ENCODE results near the gene TRNP1.
"Not testable (repeated sequence)": the region's sequence is repeated elsewhere in the genome, so short reads cannot be mapped to it uniquely, and the experiment has no call there.

The TRNP1 gene

DNA sequence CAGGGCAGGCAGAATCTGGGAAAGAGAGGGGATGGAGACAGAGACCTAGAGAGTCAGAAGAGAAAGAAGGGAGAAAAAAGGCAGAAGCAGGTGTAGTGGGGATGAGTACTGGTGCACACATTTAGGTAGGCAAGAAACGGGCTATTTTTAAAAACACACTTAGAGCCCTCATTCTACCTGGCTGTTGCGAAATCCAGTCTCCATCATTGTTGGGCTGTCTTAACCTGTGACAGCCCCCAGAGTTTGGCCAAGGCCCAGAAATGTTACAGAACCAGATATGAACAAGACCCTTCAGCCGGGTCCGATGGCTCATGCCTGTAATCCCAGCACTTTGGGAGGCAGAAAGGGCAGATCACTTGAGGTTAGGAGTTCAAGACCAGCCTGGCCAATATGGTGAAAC is 20.7 kb upstream of the TRNP1 start:
- DNase-seq (ENCODE audit: low read depth, low spot score) = no peak

DNA sequence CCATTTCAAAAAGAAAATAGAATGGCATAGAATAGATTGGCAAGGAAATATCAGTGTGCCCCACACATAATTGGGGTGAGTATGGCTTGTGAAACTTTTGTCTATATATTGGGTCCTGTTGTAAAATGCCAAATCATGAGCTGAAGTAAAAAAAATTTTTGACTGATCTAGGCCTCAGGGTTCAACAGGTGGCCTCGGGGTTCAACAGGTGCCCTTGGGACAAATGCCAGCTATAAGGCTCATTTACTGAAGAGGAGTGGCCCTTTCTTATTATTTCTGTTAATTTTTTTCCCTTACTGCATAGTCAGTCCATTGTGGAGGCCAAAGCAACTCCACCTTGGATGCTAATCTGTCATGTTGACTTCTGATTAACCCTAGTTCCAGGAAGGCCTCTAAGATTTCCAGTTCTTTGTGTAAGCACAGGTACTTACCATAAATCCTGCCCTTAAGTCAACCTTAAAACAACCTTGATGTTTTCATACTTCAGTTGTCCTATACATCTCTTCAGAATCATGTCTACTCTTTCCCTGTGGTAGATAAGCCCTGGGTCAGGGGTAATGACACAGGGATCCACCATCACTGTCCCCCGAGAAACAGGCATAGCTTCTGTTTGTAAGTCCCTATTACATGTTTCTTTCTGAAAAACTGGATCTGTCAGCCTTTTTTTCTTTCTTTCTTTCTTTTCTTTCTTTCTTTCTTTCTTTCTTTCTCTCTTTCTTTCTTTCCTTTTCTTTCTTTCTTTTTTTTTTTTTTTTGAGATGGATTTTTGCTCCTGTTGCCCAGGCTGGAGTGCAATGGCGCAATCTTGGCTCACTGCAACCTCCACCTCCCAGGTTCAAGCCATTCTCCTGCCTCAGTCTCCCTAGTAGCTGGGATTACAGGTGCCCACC is 16.6 kb upstream of the TRNP1 start:
- no peak for DNase-seq (ENCODE audit: low read depth, low spot score)

DNA sequence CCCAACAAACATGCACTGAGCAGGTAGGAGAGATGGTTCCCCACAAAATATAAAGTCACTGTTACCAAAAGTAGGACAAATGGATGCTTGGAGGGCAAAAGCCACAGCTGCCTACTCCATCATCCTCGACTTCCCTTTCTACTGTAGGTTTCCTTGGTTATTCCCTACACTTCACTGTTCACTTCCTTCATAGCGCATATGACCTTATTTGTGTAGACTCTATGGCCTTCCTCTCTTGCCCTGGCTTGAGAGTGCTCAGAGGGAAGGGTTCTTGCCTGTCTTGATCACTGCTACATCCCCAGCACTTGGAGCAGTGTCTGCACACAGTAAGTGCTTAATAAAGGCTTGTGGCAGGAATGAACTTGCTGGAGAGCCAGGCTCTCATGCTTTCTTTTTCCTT is 14.6 kb upstream of the TRNP1 start:
- DNase-seq (ENCODE audit: low read depth, low spot score) = no peak

DNA sequence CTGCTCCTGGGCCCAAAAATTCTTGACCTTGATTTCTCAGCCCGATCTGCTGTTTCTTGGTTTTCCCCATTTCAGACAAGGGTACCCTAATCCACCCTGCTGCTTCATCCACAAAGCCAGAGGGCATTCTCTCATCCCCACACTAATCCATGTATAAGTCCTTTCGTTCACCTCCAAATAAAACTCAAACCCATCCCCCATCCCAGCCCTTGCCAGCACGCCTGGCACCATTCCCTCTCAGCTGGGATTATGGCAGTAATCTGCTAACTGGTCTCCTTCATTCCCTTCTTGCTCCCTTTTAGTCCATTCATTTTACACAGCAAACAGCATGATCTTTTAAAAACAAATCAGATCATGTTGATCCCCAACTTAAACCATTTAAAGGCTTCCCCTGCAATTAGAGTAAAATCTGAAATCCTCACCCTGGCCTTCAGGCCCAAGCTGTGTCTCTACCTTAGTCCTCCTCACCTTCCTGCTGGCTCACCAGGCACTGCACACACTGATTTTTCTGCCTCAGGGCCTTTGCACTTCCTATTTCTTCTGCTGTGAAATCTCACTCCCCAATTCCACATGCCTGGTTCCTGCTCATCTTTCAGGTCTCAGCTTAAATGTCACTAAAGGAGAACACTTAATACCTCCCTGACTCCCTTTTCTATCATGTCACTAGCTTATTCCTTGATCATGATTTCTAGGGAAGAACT is 12.2 kb upstream of the TRNP1 start:
- DNase-seq (ENCODE audit: low read depth, low spot score) = no peak

DNA sequence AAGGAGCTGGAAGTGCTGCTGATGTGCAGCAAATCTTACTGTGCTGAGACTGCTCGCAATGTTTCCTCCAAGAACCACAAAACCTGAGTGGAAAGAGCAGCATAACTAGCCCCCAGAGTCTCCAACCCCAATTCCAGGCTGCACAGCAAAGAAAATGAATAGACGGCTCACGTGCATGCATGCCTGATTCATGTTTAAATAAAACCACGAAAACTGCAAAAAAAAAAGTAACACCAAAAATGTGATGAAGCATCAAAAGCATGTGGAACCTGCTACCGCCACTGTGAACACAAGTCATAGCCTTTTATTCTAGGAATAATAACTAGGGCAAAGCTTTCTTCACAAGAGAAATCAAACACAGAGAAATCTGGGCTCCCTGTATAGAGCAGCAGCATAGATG is 9.6 kb upstream of the TRNP1 start:
- DNase-seq (ENCODE audit: low read depth, low spot score) = no peak

DNA sequence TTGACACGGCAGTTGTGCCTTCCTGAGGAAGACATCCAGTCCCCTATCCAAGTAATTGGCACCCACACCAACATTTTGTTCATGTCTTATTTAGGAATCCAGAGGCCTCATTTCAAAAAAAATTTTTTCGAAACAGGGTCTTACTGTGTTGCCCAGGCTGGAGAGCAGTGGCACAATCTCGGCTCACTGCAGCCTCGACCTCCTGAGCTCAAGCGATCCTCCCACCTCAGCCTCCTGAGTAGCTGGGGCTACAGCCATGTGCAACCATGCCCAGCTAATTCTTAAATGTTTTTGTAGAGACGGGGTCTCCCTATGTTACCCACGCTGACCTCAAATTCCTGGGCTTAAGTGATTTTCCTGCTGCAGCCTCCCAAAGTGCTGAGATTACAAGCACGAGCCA is 9.2 kb upstream of the TRNP1 start:
- no peak for DNase-seq (ENCODE audit: low read depth, low spot score)

DNA sequence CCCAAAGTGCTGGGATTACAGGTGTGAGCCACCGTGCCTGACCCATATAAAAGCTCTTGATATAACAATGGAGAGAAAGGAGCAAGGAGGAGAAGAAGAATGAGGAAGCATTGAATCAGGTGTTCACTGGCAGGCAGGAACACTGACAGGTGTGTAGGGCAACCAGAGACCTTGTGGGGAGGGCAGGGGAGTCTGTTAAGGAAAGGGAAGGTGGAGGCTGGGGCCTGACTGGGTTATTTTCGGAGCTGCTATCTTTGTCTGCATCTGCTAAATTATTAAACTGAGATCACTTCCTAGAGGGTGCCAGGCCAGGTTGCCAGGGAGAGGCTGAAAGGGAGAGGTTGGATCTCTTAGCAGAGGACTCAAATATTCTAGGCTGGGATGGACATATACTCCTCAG is 6.8 kb upstream of the TRNP1 start:
- no peak for DNase-seq (ENCODE audit: low read depth, low spot score)

DNA sequence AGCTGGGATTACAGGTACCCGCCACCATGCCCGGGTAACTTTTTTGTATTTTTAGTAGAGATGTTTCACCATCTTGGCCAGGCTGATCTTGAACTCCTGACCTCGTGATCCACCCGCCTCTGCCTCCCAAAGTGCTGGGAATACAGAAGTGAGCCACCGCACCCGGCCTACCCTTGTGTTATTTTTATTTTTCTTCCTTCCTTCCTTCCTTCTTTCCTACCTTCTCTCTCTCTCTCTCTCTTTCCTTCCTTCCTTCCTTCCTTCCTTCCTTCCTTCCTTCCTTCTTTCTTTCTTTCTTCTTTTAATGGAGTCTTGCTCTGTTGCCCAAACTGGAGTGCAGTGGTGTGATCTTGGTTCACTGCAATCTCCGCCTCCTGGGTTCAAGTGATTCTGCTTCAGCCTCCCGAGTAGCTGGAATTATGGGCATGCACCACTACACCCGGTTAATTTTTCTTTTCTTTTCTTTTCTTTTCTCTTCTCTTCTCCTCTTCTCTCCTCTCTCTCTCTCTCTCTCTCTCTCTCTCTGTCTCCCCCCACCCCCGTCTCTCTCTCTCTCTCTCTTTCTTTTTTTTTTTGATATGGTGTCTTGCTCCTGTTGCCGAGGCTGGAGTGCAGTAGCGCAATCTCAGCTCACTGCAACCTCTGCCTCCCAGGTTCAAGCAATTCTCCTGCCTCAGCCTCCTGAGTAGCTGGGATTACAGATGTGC is 3.9 kb upstream of the TRNP1 start:
- not testable (repeated sequence) for DNase-seq (ENCODE audit: low read depth, low spot score)

DNA sequence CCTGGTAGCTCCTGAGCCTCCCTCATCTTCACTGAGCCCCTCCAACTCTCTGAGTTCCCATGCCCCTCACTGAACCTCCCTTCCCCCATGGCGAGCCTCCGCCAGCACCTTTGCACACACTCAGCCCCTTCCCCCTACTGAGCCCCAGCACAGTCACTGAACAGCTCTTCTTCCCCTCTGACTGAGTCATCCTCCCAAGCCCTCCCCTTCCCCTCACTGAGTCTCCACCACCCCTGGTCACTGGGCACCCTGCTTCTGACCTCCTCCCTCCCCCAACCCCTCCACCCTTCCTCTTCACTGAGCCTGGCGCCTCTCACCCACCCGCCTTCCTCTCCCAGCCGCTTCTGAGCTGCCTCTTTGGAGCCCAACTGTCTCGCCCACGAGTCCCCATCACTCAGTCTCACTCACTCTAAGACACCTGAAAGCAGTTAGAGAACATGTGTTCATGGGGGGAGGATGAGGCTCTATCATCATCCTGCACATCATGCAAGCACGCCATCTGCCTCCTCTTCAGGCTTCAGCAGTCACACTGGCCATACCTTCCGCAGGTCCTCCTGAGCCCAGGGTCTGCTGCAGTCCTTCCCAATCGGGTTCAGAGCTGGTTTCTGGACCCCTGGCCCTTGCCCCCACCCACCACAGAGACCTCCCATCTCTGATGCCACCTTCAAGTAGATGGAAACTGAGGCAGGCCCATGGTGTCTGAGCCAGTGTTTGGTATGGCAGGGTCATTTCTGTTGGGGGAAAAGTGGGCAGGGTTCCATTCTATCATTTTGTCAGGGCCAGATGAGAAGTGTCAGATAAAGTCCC is 2.0 kb upstream of the TRNP1 start:
- no peak for DNase-seq (ENCODE audit: low read depth, low spot score)

DNA sequence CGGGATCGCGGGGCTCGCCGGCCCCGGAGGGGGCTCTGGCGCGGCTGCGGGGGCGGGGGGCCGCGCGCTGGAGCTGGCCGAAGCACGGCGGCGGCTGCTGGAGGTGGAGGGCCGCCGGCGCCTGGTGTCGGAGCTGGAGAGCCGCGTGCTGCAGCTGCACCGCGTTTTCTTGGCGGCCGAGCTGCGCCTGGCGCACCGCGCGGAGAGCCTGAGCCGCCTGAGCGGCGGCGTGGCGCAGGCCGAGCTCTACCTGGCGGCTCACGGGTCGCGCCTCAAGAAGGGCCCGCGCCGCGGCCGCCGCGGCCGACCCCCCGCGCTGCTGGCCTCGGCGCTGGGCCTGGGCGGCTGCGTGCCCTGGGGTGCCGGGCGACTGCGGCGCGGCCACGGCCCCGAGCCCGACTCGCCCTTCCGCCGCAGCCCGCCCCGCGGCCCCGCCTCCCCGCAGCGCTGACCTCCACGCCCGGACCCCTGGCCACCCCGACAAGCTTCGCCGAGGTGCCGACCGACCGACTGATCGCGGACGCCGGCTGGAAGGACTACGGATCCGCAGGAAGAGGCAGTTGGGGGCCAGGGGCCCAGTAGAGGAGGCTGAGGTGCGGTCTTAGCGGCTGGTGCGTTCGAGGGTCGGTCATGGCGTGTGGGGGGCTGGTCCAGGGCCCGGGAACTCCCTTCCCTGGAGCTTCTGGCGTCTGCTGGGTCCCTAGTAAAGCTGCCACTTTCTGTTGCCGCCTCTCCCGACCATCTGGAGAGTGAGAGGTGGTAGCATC is 711 bp downstream of the TRNP1 start:
- DNase-seq (ENCODE audit: low read depth, low spot score) = no peak

DNA sequence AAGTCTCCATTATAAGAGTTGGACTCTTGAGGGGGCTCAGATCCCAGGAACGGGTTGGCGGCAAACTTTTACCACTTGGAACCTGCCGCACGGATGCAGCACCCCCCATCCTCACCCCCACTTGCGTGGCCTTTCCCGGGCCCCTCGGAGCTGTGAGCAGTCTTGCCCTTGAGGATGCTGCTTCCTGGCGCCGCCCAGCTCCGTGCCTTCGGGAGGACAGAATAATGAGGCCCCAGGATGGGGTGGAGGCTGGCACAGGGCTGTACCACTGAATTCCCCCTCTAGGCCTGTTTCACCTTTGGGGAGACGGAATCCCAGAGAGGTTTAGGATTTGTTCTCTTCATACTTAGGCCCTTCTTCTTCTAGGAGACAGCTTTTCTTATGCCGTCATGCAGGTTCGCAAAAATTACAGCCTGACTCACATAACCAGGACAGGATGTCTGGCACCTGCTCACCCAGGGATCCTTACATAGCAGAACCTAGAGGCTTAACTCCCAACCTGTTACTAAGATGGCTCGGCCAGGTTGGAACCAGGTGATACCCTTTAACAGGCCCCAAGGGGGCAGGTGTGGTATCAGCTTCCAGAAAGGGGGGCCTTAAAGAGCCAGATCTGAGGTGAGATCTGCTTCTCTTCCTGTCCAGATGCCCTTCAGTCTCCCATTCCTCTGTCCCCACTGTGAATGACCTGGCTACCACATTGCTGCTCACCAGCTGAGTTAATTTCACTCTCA is 1.5 kb downstream of the TRNP1 start:
- DNase-seq (ENCODE audit: low read depth, low spot score) = no peak

DNA sequence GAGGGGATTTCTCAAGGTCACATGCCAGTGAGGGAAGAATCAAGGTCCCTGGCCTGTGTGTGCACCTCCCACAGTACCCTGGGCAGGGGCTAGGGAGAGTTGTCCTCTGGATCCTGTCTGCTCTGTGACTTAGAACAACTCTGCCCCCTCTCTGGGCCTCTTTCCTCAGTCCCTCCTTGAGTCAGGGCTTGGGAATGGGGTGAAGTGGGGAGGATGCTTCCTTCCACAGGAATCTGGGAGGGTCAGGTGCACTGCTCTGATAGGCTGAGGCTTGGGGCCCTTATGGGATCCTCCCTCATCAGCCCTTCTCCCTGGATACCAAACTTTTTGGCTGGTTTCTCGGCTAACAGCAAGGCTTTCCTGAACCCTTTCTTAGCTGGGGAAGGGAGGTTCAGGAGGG is 2.5 kb downstream of the TRNP1 start:
- DNase-seq (ENCODE audit: low read depth, low spot score) = no peak

DNA sequence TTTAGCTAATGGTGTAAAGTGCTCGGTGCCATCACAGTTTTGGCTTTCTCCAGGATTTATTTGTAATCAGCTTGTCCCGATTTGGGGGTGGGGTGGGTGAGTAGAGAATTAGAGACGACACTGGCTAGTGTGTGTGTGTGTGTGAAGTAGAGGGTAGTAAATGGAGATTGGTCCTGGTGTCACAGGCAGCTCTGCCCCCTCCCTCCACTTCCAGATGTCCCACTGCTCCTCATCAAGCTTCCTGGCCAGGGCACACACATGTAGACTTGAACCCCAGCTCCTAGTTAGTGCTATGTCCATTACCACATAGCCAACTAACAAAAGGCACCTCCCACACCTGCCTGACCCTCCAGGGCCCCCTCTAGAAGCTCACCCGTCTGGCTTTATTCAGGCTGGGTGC is 3.2 kb downstream of the TRNP1 start:
- DNase-seq (ENCODE audit: low read depth, low spot score) = no peak

DNA sequence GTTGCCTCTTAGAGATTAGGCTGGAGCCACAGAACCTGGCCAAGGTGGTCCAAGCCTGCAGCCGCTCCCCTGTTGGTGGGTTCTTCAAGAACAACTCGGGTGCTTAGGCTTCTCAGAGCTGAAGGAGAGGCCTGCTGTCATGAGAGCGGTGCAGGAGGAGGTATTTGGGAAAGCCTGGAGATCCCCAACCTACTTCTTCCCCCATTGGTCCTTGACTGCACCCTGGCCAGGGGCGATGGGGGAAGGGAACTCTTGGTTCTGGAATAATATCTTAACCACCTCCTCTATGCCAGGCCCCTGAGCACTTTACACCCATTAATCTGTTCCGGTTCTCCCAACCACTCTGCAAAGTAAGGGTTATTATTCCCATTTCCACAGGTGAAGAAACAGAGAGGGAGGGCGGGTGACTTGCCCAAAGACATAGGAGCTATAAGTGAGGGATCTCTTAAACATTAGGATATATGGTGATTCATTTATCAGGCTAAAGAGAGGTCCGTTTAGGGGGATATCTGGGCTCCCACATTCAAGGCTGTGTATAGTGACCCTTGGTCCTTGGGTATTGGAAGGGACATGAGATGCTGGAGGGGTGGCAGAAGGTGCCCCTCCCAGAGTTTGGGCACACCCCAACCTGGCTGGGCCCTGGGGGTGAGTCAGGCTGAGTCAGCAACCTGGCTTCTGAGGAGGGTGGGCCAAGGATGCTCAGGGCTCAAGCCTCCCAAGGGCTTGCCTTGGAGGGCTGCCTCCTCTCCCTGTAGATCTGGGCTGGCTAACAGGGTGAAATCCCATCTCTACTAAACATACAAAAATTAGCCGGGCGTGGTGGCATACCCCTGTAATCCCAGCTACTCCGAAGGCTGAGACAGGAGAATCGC is 5.2 kb downstream of the TRNP1 start:
- DNase-seq (ENCODE audit: low read depth, low spot score) = no peak

DNA sequence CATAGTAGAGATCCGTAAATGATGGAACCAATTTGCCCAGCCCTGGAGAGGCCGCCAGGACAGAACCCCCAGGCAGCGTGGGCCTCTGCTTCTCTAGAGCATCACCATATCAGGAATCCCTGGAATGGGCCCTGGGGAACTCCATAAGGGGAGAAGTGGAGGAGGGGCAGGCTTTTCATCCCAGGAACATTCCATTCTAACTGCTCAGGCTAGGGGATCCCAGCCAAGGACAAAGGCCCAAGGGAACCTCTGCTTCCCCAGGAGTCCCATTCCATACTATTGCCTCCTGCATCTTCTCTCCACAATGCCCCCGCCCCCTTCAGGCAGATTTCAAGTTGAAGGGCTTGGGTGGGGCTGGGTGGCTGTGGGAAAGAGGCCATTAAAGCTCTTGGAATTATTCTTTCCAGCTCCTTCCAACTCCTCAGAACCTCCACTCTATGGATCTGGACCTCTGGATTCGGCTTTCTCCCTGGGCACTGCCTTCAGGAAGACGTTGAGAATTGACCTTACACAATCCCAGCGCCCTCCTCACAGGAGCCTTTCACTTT is 6.0 kb downstream of the TRNP1 start:
- DNase-seq (ENCODE audit: low read depth, low spot score) = no peak

DNA sequence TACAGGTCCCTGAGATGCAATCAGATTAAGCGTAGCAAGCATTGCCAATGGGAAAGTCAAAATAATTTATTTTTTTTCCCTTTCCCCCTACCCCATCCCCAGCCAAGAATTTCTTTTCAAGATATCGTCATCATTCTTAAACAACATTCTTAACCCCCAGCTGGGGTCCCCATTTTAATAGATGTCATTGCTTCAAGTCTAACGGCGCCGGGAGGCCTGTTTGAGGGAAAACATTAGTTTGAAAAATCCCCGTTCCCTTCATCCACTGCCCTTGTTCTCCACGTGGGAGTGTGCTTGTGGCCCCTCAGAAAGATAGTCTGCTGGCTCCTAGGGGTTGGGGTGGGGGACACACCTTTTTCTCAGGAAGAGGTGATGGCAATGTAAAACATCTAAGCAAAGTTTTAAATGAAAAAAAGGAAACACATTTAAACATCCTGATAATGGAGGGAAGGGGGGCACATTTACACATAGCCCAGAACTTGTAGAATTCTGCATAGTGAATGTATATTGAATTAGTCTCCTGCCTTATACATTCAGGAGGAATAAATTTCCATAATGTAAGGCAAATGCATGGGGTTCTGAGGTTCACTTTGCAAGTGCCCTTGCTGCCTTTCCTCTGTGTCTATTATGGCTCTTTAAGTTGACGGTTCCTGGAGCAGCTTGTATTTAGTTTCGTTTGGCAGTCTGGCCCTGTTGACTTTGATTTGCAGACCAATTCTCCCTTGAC is 6.8 kb downstream of the TRNP1 start:
- DNase-seq (ENCODE audit: low read depth, low spot score) = no peak

DNA sequence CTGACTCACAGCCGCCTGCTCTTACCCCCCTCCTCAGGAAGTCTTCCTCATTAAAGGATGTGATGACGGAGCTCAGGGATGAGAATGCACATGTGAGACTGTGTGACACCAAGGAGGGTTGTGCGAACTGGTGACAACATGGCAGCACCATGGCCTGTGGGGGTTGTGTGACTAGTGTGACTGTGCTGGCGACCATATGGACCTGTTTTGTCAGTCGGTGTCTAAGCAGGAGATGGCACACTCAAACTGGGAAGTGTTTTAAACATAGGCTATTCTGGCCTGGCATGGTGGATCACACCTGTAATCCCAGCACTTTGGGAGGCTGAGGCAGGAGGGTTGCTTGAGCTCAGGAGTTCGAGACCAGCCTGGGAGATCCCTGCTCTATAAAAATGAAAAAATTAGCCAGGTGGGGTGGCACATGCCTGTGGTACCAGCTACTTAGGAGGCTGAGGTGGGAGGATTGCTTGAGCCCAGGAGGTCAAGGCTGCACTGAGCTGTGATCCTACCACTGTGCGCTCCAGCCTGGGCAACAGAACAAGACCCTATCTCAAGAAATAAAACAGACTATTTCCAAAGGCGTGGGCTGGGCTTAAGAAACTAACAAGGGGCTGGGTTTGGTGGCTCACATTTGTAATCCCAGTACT is 7.4 kb downstream of the TRNP1 start:
- no peak for DNase-seq (ENCODE audit: low read depth, low spot score)

All from brain pericyte (primary cell).